Activated CD8-positive, alpha-beta memory T cell treated with anti-CD3 and anti-CD28 coated beads for 4 hours (primary cell): ENCODE results near the gene KCNMA1.

Experiments used
- DNase-seq, 2 donors: peaks; one replicate each; pipeline ENCODE4 v3.0.0-alpha.2; 2020; ENCODE audit warnings: low read depth in 2 of 2

KCNMA1 gene

DNA sequence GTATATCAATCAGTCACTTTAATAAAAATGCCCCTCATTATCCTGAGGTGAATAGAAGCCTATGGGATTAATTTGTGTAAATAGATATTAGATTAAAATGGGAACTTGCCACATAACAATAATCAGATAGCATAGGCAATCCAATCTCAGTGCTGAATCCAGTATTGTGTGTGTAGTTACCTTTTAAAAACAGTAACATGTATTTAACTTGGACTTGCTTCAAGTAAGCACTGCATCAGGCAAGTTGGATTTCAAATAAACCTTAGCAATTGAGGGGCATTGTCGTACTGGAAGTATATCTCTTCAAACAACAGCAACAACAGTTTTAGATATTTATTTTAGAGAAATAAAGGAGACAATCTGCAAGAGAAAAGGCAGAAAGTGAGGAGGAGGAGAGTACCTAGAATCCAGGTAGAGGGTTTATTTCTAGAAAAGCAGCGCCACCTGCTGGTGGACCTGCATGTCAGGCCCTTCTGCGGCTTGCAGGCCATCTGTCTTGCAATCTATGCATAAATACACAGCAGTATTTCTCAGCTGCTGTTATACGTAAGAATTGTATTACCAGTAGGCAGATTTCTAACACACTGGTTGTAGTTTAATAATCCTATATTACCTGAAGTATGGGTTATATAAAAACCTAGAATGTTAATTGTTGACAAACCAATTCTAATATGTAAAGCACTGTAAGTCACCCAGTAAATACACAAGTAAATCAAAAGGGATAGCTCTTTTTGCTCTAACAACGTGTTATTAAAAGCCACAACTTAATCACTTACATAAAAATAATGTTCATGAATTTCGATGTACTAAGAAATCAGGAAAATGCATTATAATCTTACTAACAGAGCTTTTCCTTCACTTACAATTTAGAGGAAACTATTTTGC is 652.8 kb downstream of the KCNMA1 start:
- peak; percentile 14 to 23 for DNase-seq

- DNase-seq = no peak
Observed at GRCh38 chr10:76983624-76984023, 654.0 kb downstream of the KCNMA1 start.

- no peak for DNase-seq
Observed at GRCh38 chr10:76982671-76983070, 654.9 kb downstream of the KCNMA1 start.

DNA sequence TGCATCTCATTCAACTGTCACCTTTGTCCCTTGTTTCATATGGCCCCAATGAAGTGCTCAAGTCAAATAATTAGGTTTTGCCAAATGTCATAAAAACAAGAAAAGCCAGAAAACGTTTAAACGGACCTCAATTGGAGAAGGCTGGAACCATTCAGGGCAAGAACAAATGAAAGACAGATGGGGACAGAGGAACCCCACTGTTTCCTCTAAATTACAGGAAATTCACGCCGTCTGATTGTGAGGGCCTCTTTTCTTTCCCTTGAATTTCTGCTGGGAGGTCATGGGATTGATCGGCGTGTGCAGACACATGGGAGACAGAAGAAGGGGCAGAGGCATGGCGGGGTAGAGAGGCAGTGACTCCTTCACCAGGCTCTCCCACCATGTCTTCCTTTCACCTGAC is 656.4 kb downstream of the KCNMA1 start:
- no peak for DNase-seq

- DNase-seq = no peak
Observed at GRCh38 chr10:76977901-76978300, 659.7 kb downstream of the KCNMA1 start.

- no peak for DNase-seq
Observed at GRCh38 chr10:76977046-76977445, 660.6 kb downstream of the KCNMA1 start.

DNA sequence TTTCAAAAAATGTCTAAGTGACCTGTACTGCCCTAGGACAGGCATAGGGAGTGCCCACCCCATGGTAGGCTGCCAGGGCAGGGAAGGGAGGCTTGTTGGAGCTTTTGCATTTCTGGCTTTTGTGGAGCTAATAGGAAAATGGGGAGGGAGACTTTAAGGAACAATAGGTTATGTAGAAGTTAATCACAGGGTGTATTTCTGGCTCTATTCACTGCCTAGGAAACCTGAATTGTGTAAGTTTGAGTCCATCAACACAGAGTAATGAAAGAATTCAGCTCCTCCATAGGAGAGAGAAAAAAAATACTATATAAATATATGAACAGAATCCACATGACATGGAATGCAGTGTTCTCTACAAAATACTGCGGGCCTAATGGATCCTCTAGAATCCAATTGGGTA is 661.5 kb downstream of the KCNMA1 start:
- no peak for DNase-seq

DNA sequence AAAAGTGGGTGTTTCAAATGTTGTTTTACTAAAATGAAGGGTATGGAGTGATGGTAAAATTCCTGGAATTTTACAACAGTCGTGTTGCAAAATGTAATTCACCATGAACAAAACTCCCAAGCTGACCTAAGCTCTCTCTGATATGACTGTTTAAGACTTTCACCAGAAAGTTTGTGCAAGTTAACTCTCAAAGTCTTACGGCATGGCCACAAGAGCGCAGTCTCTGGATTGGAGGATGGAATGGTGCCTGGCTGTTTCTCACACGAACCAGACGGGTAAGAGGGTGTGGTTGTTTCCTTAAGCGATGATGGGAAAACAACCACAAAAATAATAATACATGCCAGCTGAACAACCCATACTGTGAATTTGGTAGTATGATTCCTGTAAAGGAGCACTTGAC is 662.5 kb downstream of the KCNMA1 start:
- no peak for DNase-seq

DNA sequence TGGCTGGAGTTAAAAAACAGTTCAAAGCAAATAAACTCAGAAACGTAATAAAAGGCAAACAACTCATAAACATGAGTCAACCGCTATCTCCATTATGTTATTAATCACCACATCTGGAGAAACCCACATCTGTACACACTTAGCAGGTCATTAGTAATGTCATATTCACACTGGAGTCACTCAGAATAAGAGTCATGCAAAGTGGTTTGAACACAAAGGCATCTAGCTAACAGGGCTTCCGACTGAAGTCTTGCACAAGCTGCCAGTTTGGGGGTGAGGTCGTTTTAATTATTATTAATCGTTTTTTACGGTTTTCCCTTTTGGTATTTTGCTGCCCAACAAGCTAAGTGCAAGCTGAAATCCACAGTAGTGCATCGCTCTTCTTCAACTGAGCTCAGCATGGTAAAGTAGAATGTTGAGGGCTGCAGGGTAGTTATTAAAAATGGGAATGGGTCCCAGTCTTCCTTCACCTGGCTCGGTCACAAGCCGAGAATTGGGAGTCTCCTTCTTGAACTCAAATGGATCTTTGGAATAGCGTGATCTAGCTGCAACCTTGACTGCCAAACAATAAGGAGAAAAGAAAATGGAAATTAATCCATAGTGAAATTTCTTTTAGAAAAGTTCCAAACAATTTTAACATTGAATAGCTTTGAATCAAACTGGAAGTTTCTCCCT is 663.5 kb downstream of the KCNMA1 start:
- DNase-seq = no peak

GRCh38 chr10:76973091-76974016 is 664.3 kb downstream of the KCNMA1 start:
- no peak for DNase-seq

GRCh38 chr10:76972541-76972940 is 665.1 kb downstream of the KCNMA1 start:
- no peak for DNase-seq

DNA sequence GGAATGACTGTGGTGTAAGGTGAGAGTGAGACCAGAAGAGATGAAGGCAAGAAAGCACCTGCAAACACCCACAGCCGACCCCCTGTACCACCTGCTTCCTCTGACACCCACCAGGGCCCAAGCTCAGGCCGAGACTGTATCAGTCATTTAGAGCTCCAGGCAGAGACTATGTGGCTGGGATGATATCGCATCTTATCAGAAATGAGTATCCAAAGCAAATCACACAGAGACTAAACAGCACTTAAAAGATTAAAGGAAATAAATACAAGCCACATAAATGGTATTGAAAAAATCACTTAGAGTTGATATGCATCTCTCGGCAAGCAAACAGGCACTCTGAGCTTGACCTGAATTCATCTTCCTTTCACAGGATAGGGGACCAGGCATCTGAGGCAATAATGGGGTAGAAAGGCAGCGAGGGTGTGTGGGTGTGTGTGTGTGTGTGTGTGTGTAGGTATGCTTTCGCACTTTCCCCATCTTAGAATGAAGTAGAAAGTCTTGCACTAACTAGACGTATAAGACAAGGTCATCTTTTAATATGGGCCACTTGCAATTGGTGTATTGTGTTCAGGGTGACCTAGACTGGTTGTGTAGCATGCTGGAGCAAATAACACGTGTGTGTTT is 665.9 kb downstream of the KCNMA1 start:
- no peak for DNase-seq

- DNase-seq = no peak
Observed at GRCh38 chr10:76970711-76971519, 666.7 kb downstream of the KCNMA1 start.

DNA sequence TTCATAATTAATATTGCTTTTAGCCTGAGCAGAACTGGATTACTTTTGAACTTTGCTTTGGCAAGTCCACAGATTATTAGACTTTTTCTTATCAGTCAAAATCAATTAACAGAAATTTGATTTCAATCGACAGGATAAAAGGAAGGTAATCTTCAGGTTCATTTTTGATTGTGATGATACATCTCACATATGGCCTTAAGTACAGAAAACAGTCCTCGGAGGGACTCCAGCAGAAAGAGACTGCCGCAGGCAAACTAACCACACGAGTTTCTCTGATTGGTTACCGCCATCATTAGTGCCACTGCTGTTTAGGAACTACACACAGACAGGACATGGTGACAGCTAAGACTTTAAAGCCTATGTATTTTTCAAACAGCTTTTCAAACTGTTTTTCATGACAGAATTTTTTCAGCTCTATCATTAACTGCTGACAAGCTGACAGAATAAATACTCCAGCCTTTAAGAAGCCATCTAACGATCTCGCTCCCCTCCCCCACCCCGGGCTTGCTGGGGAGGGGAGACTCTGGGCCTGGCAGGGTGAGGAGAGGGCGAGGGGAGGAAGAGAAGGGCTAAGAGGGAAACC is 668.2 kb downstream of the KCNMA1 start:
- no peak for DNase-seq

- DNase-seq = no peak
Observed at GRCh38 chr10:76968483-76968882, 669.1 kb downstream of the KCNMA1 start.

- DNase-seq = no peak
Observed at GRCh38 chr10:76962851-76963250, 674.8 kb downstream of the KCNMA1 start.

DNA sequence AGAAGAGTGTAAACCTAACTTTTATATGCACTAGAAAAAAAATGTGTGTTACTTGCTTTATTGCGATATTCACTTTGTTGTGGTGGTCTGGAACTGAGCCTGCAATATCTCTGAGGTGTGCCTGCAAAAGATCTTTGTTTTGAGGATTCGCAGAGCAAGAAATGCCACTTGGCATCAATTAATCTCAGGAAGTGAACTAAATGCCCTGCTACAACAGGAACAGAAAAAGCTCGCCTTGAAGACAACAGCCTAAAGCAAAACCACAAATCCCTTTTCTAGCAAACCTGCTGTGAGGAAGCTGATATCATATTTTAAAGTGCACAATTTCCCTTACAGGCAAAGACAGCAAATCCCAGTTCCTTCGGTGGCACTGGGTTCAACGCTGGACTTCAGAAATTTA is 675.8 kb downstream of the KCNMA1 start:
- no peak for DNase-seq

DNA sequence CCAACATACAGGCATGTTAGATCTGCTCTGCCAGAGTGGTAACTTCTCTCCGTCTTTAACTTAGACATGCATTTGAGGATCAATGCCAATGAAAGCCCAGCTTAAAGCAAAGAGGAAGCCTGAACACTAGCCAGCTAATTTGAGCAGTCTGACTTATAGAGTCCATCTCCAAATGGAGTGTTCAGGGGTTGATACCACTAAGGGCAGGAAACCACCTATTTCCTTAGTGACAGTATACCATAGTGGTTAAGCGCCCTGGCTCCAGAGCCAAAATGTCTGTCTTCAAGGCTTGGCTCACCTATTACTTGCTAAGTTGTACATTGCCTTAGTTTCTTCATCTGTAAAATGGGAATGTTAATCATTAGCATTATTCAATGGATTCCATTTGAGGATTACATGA is 678.5 kb downstream of the KCNMA1 start:
- DNase-seq = no peak

DNA sequence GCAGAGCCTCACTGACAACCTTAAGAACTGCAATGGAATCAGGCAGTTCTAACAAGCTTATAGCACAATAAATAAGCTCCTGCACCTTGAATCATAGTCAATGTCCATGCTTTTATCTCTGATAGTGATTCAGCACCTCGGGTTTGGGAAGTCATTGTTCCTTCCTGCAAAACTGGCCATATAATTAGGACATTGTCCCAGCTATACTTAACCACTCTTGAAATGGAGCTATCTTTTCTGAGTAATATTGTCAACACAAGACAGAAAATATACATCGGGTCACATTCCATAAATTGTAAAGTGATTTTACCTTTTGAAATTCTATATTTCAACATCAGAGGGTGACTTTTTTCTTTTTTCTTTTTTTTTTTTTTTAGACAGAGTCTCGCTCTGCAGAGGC is 682.8 kb downstream of the KCNMA1 start:
- no peak for DNase-seq

DNA sequence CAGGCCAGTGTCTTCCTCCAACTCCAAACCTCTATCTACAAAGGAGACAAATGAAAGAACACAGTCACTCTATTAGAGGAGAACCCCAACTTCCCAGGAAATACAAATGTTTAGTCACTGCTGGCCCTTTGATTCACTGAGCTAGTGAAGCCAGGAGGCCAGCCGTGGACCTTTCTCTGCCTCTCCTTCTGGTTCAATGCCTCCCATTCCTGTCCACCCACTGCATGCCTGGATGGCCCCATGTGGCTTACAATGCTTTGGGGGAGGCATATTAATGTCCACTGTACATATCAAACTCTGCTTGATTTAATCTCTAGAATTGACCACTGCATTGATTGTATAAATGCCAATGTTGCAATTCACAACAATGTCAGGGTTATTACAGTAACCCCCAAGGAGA is 687.3 kb downstream of the KCNMA1 start:
- DNase-seq = no peak
